GM12865 (cell line): ENCODE results near the gene DNMT1.

Experiments used
- DNase-seq: peaks from one replicate; pipeline ENCODE4 v3.0.0; 2010; ENCODE audit warnings: low read depth
- H3K4me3 ChIP-seq: 2 replicates; pipeline ENCODE4 v1.5.1; 2011; ENCODE audit warnings: mild to moderate bottlenecking, low read depth, low read length, control low read depth
- CTCF ChIP-seq: IDR thresholded peaks from 2 replicates; pipeline ENCODE4 v1.5.1; 2011; ENCODE audit warnings: low read length, control low read depth, low read depth, inconsistent platforms; ENCODE audit not compliant: insufficient read depth; ENCODE audit errors: missing control alignments

DNMT1 gene

GRCh38 chr19:10116085-10116865 is 78.5 kb downstream of the DNMT1 start:
- no peak for TF ChIP-seq CTCF
- H3K4me3 ChIP-seq: no peak overlapping the region
- DNase-seq: no peak

GRCh38 chr19:10115392-10116084 is 79.2 kb downstream of the DNMT1 start:
- no peak for TF ChIP-seq CTCF
- peak; percentile 43 for DNase-seq
- no peak overlapping the region for H3K4me3 ChIP-seq

GRCh38 chr19:10114651-10115391 is 79.9 kb downstream of the DNMT1 start:
- DNase-seq: peak; percentile 64
- no peak overlapping the region for H3K4me3 ChIP-seq
- TF ChIP-seq CTCF: no peak

- peak; percentile 52 for DNase-seq
- TF ChIP-seq CTCF: peak; percentile 0
- no peak overlapping the region for H3K4me3 ChIP-seq
Measured at GRCh38 chr19:10113964-10114650, 80.6 kb downstream of the DNMT1 start.

GRCh38 chr19:10113592-10113963 is 81.2 kb downstream of the DNMT1 start:
- H3K4me3 ChIP-seq: no peak overlapping the region
- DNase-seq: peak; percentile 56
- TF ChIP-seq CTCF: peak; percentile 3

GRCh38 chr19:10112895-10113591 is 81.7 kb downstream of the DNMT1 start:
- peak; percentile 90 for TF ChIP-seq CTCF
- H3K4me3 ChIP-seq: peak overlapping the region; percentile 45
- peak; percentile 85 for DNase-seq
